ENCODE data around the gene WDR82. TPM values are rescaled to one million over a fixed set of nuclear protein-coding genes. Genes with fewer than 3 reads are reported as not detected.

The WDR82 gene
- total RNA-seq, 3 donors from 2014 or later (not counting 1 experiment from before 2014, with no cell fraction given): 108 to 131 (median 109) TPM

DNA sequence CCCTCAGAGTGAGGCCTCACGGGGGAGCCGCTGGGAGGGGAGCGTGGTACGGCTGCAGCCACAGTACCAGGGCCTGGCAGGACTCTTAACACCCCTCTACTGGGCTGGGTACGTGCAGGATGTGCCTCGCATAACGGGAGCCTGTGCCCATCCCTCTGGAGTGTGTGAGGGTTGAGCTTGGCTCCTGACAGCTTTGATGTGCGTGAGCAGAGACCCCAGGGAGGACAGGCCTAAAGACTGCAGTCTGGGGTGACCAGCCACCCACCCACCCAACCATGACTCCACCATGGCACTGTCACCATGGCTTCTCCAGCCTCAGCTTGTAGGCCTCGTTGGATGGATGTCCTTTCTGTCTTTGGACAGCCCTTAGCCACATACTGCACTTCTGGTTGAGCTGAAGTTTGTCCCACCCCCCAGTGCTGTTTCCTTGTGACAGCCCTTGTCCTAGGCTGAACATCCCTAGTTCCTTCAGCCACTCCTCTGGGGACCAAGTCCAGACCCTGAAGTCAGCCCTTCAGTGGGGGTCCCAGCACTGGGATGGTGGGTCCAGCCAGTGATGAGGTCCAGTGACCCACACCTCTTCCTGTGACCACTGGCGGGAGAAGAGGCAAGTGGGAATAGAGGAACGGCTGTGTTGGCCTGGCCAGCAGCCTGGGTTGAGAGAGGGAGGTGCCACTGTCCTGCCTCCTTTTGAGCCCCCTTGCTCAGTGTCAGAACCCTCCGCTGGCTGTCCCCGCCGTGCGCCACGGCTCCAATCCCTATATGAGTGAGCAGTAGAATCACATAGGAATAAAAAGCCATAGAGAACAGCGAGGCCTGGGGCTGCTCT is 15.3 kb upstream of the WDR82 start:
- no peaks in the 10 kb centered on the region for H3K9me3 Mint-ChIP-seq
- DNase-seq (no peak), ATAC-seq (no peak)
- H3K36me3 Mint-ChIP-seq: no peaks in the 10 kb centered on the region
- H3K4me3 ChIP-seq (ENCODE audit: low read length): no peak overlapping the region
- H3K4me1 ChIP-seq (ENCODE audit: control insufficient read depth, insufficient read depth, low read length): peaks cover 36% of the 10 kb centered on the region
- intact Hi-C loops (cut with micrococcal nuclease): no loop called here
- H3K27ac Mint-ChIP-seq: no peak overlapping the region
- H3K9me3 ChIP-seq (ENCODE audit: control insufficient read depth, insufficient read depth, low read length): no peaks in the 10 kb centered on the region
- WGBS (ENCODE audit: insufficient coverage): 96% methylated on average over 16 of the region's 17 CpGs
- H3K27me3 Mint-ChIP-seq (ENCODE audit: low read depth in 2 of 2): no peaks in the 10 kb centered on the region
- H3K4me1 Mint-ChIP-seq: peaks cover 13 to 43% of the 10 kb centered on the region in 2 donors
- H3K4me3 Mint-ChIP-seq: no peak overlapping the region
- TF ChIP-seq, protein P1, sequence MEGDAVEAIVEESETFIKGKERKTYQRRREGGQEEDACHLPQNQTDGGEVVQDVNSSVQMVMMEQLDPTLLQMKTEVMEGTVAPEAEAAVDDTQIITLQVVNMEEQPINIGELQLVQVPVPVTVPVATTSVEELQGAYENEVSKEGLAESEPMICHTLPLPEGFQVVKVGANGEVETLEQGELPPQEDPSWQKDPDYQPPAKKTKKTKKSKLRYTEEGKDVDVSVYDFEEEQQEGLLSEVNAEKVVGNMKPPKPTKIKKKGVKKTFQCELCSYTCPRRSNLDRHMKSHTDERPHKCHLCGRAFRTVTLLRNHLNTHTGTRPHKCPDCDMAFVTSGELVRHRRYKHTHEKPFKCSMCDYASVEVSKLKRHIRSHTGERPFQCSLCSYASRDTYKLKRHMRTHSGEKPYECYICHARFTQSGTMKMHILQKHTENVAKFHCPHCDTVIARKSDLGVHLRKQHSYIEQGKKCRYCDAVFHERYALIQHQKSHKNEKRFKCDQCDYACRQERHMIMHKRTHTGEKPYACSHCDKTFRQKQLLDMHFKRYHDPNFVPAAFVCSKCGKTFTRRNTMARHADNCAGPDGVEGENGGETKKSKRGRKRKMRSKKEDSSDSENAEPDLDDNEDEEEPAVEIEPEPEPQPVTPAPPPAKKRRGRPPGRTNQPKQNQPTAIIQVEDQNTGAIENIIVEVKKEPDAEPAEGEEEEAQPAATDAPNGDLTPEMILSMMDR (IDR thresholded peaks at IDR 0.05): no peak
- peaks cover 37% of the 10 kb centered on the region for H3K36me3 ChIP-seq (ENCODE audit: control insufficient read depth, insufficient read depth, low read length)
- no peak overlapping the region for H3K27ac ChIP-seq (ENCODE audit: low read length)
- H3K27me3 ChIP-seq (ENCODE audit: control insufficient read depth, insufficient read depth, low read length): no peaks in the 10 kb centered on the region

DNA sequence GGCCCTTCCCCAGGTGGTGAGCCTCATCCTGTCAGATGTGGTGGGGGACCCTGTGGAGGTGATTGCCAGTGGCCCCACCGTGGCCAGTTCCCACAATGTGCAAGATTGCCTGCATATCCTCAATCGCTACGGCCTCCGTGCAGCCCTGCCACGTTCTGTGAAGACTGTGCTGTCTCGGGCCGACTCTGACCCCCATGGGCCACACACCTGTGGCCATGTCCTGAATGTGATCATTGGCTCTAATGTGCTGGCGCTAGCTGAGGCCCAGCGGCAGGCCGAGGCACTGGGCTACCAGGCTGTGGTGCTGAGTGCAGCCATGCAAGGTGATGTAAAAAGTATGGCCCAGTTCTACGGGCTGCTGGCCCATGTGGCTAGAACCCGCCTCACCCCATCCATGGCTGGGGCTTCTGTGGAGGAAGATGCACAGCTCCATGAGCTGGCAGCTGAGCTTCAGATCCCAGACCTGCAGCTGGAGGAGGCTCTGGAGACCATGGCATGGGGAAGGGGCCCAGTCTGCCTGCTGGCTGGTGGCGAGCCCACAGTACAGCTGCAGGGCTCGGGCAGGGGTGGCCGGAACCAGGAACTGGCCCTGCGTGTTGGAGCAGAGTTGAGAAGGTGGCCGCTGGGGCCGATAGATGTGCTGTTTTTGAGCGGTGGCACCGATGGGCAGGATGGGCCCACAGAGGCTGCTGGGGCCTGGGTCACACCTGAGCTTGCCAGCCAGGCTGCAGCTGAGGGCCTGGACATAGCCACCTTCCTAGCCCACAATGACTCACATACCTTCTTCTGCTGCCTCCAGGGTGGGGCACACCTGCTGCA is 14.0 kb upstream of the WDR82 start:
- Mint-ChIP-seq H3K27ac (no peak overlapping the region), H3K36me3 (no peaks in the 10 kb centered on the region), H3K4me1 (peaks cover 23 to 44% of the 10 kb centered on the region in 2 donors), H3K27me3 (ENCODE audit: low read depth in 2 of 2) (no peaks in the 10 kb centered on the region), H3K4me3 (no peak overlapping the region), H3K9me3 (no peaks in the 10 kb centered on the region)
- no peak for ATAC-seq
- intact Hi-C loops (cut with micrococcal nuclease): no loop called here
- no peak overlapping the region for H3K27ac ChIP-seq (ENCODE audit: low read length)
- TF ChIP-seq, protein P1 (IDR thresholded peaks at IDR 0.05): no peak
- WGBS (ENCODE audit: insufficient coverage): 89% methylated on average over 20 of the region's 20 CpGs
- no peak overlapping the region for H3K4me3 ChIP-seq (ENCODE audit: low read length)
- DNase-seq: no peak
- peaks cover 37% of the 10 kb centered on the region for H3K4me1 ChIP-seq (ENCODE audit: control insufficient read depth, insufficient read depth, low read length)
- H3K36me3 ChIP-seq (ENCODE audit: control insufficient read depth, insufficient read depth, low read length): peaks cover 37% of the 10 kb centered on the region
- no peaks in the 10 kb centered on the region for H3K27me3 ChIP-seq (ENCODE audit: control insufficient read depth, insufficient read depth, low read length)
- H3K9me3 ChIP-seq (ENCODE audit: control insufficient read depth, insufficient read depth, low read length): no peaks in the 10 kb centered on the region

DNA sequence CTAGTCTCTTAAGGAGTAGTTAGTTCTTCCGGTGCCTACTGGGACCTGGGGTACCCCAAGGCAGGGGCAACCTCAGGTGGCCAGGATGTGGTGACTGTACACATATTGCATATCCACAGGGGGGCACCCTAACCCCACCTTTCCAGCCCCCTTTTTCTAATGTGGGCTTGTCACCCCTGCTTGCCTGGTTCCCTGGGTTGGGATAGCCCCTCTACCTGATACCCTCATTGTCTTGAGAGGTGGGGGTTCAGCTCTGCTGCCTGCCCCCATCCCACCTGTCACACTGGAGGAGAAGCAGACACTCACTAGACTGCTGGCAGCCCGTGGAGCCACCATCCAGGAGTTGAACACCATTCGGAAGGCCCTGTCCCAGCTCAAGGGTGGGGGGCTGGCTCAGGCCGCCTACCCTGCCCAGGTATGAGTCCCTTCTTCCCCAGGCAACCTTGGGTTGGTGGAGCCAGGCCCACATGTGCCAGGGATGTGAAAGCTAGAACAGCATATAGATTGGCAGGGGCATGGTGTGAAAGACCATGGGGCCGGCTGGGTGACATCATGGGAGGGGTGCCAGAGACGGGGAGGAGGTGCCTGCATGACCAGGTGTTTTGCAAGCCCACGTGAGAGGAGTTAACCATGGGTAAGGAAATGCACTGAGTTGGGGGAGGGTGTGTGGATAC is 13.2 kb upstream of the WDR82 start:
- WGBS (ENCODE audit: insufficient coverage): 71% methylated on average over 7 of the region's 7 CpGs
- Histone ChIP-seq H3K9me3 (ENCODE audit: control insufficient read depth, insufficient read depth, low read length) (no peaks in the 10 kb centered on the region), H3K36me3 (ENCODE audit: control insufficient read depth, insufficient read depth, low read length) (peaks cover 36% of the 10 kb centered on the region), H3K4me3 (ENCODE audit: low read length) (no peak overlapping the region), H3K27ac (ENCODE audit: low read length) (no peak overlapping the region), H3K4me1 (ENCODE audit: control insufficient read depth, insufficient read depth, low read length) (peaks cover 41% of the 10 kb centered on the region), H3K27me3 (ENCODE audit: control insufficient read depth, insufficient read depth, low read length) (no peaks in the 10 kb centered on the region)
- intact Hi-C loops (cut with micrococcal nuclease): loop anchor here (1.0 kb wide), 1 partner anchor 48 kb away; no protein-coding TSS in a partner anchor
- no peak for ATAC-seq
- peak overlapping the region; percentile 59 to 65 for H3K27ac Mint-ChIP-seq
- H3K9me3 Mint-ChIP-seq: no peaks in the 10 kb centered on the region
- no peaks in the 10 kb centered on the region for H3K27me3 Mint-ChIP-seq (ENCODE audit: low read depth in 2 of 2)
- peak; percentile 40 to 67 for DNase-seq
- peak overlapping the region; percentile 45 for H3K4me3 Mint-ChIP-seq
- TF ChIP-seq, protein P1 (IDR thresholded peaks at IDR 0.05): peak; percentile 56
- H3K4me1 Mint-ChIP-seq: peaks cover 29 to 50% of the 10 kb centered on the region in 2 donors
- no peaks in the 10 kb centered on the region for H3K36me3 Mint-ChIP-seq

Data from natural killer cell (primary cell).